ENCODE results near the gene SGF29. TPM values are rescaled to one million over a fixed set of nuclear protein-coding genes. Genes with fewer than 3 reads are reported as not detected.
A peak's percentile ranks its signal among the peaks of the same experiment; 100 is the strongest.
"Not testable (repeated sequence)": the region's sequence is repeated elsewhere in the genome, so short reads cannot be mapped to it uniquely, and the experiment has no call there.

Gene SGF29
- total and polyA plus RNA-seq, 4 experiments from 2014 or later: 53.8 to 86.9 (median 68.8) TPM

- Mint-ChIP-seq H3K4me3 (no peak overlapping the region), H3K27me3 (no peaks in the 10 kb centered on the region), H3K4me1 (peaks cover 16 to 44% (median 25%) of the 10 kb centered on the region in 4 donors), H3K9me3 (peaks cover 0 to 7% (median 2%) of the 10 kb centered on the region in 8 donors), H3K36me3 (peaks cover 40 to 47% of the 10 kb centered on the region in 2 donors), H3K27ac (no peak overlapping the region)
- no peaks in the 10 kb centered on the region for H3K27me3 ChIP-seq (ENCODE audit: insufficient read depth, low read length)
- intact Hi-C loops (cut with micrococcal nuclease): loop anchor here (5.0 kb wide), 1 partner anchor 40 kb away; no protein-coding TSS in a partner anchor
- no peak overlapping the region for H3K27ac ChIP-seq (ENCODE audit: low read depth, low read length)
- H3K4me1 ChIP-seq (ENCODE audit: insufficient read depth, low read length): no peaks in the 10 kb centered on the region
- POLR2A ChIA-PET (ENCODE audit: partially characterized antibody): no interaction called here
- CTCF ChIA-PET (ENCODE audit: partially characterized antibody): no interaction called here
- H3K9me3 ChIP-seq (ENCODE audit: control insufficient read depth in 1 of 2, low read length in 2 of 2): peaks cover 0 to under 1% of the 10 kb centered on the region in 2 donors
- no peak for DNase-seq
- H3K36me3 ChIP-seq (ENCODE audit: insufficient read depth, low read length): peaks cover 16% of the 10 kb centered on the region
- no peak overlapping the region for H3K4me3 ChIP-seq (ENCODE audit: low read length in 2 of 2)
These were observed 8.5 kb downstream of the SGF29 start for GRCh38 chr16:28562199-28562598.

GRCh38 chr16:28563218-28563617, 9.5 kb downstream of the SGF29 start:
- peaks cover 0 to 3% of the 10 kb centered on the region in 2 donors for H3K9me3 ChIP-seq (ENCODE audit: control insufficient read depth in 1 of 2, low read length in 2 of 2)
- DNase-seq: no peak
- Mint-ChIP-seq H3K4me1 (peaks cover 19 to 44% (median 26%) of the 10 kb centered on the region in 4 donors), H3K27me3 (no peaks in the 10 kb centered on the region), H3K9me3 (peaks cover 0 to 9% (median 4%) of the 10 kb centered on the region in 8 donors), H3K27ac (peak overlapping the region in 2 of 7 donors; percentile 68 to 85), H3K36me3 (peaks cover 39 to 48% of the 10 kb centered on the region in 2 donors), H3K4me3 (no peak overlapping the region)
- peaks cover 11% of the 10 kb centered on the region for H3K36me3 ChIP-seq (ENCODE audit: insufficient read depth, low read length)
- no peak overlapping the region for H3K27ac ChIP-seq (ENCODE audit: low read depth, low read length)
- no peak overlapping the region for H3K4me3 ChIP-seq (ENCODE audit: low read length in 2 of 2)
- intact Hi-C loops (cut with micrococcal nuclease): loop anchor here (5.0 kb wide), 1 partner anchor 41 kb away; no protein-coding TSS in a partner anchor
- ChIA-PET CTCF (ENCODE audit: partially characterized antibody) (no interaction called here), POLR2A (ENCODE audit: partially characterized antibody) (no interaction called here)
- H3K27me3 ChIP-seq (ENCODE audit: insufficient read depth, low read length): no peaks in the 10 kb centered on the region
- H3K4me1 ChIP-seq (ENCODE audit: insufficient read depth, low read length): no peaks in the 10 kb centered on the region

- H3K9me3 ChIP-seq (ENCODE audit: control insufficient read depth in 1 of 2, low read length in 2 of 2); H3K4me3 ChIP-seq (ENCODE audit: low read length in 2 of 2); CTCF ChIA-PET (ENCODE audit: partially characterized antibody); H3K27me3 Mint-ChIP-seq; DNase-seq; H3K27ac ChIP-seq (ENCODE audit: low read depth, low read length); H3K27me3 ChIP-seq (ENCODE audit: insufficient read depth, low read length); POLR2A ChIA-PET (ENCODE audit: partially characterized antibody); H3K9me3 Mint-ChIP-seq; H3K36me3 ChIP-seq (ENCODE audit: insufficient read depth, low read length); intact Hi-C loops (cut with micrococcal nuclease); H3K4me1 ChIP-seq (ENCODE audit: insufficient read depth, low read length): not testable (repeated sequence)
- H3K36me3 Mint-ChIP-seq: peaks cover 28 to 36% of the 10 kb centered on the region in 2 donors
- peak overlapping the region in 1 of 8 donors; percentile 56 for H3K4me3 Mint-ChIP-seq
- H3K27ac Mint-ChIP-seq: peak overlapping the region in 4 of 7 donors; percentile 19 to 77 (median 50)
- peaks cover 19 to 40% (median 27%) of the 10 kb centered on the region in 4 donors for H3K4me1 Mint-ChIP-seq
These were observed 12.7 kb downstream of the SGF29 start for GRCh38 chr16:28566233-28566925.

- peaks cover 17 to 39% (median 28%) of the 10 kb centered on the region in 4 donors for H3K4me1 Mint-ChIP-seq
- Histone ChIP-seq H3K9me3 (ENCODE audit: control insufficient read depth in 1 of 2, low read length in 2 of 2) (peaks cover 0 to 3% of the 10 kb centered on the region in 2 donors), H3K4me1 (ENCODE audit: insufficient read depth, low read length) (no peaks in the 10 kb centered on the region), H3K27me3 (ENCODE audit: insufficient read depth, low read length) (no peaks in the 10 kb centered on the region), H3K36me3 (ENCODE audit: insufficient read depth, low read length) (peaks cover 4% of the 10 kb centered on the region), H3K4me3 (ENCODE audit: low read length in 2 of 2) (no peak overlapping the region), H3K27ac (ENCODE audit: low read depth, low read length) (no peak overlapping the region)
- H3K9me3 Mint-ChIP-seq: peaks cover 0 to 9% (median 4%) of the 10 kb centered on the region in 8 donors
- no peaks in the 10 kb centered on the region for H3K27me3 Mint-ChIP-seq
- intact Hi-C loops (cut with micrococcal nuclease): no loop called here
- ChIA-PET POLR2A (ENCODE audit: partially characterized antibody) (no interaction called here), CTCF (ENCODE audit: partially characterized antibody) (no interaction called here)
- H3K27ac Mint-ChIP-seq: peak overlapping the region in 4 of 7 donors; percentile 7 to 84 (median 52)
- peaks cover 26 to 32% of the 10 kb centered on the region in 2 donors for H3K36me3 Mint-ChIP-seq
- no peak for DNase-seq
- H3K4me3 Mint-ChIP-seq: no peak overlapping the region
These were observed 13.6 kb downstream of the SGF29 start for GRCh38 chr16:28567292-28567691.

GRCh38 chr16:28569021-28569420, 15.3 kb downstream of the SGF29 start:
- no peak overlapping the region for H3K4me3 ChIP-seq (ENCODE audit: low read length in 2 of 2)
- ChIA-PET POLR2A (ENCODE audit: partially characterized antibody) (interaction anchor here (1.7 kb wide), 1 partner anchor 14 kb away, joined by 3 read pairs; no protein-coding TSS in a partner anchor), CTCF (ENCODE audit: partially characterized antibody) (interaction anchor here (0.6 kb wide), 1 partner anchor 79 kb away, joined by 4 read pairs; no protein-coding TSS in a partner anchor)
- H3K4me1 ChIP-seq (ENCODE audit: insufficient read depth, low read length): no peaks in the 10 kb centered on the region
- Mint-ChIP-seq H3K36me3 (peaks cover 25% of the 10 kb centered on the region in 2 donors), H3K27ac (peak overlapping the region in 2 of 7 donors; percentile 48), H3K9me3 (peaks cover 0 to 9% (median 4%) of the 10 kb centered on the region in 8 donors), H3K4me1 (peaks cover 22 to 44% (median 38%) of the 10 kb centered on the region in 4 donors), H3K4me3 (no peak overlapping the region), H3K27me3 (no peaks in the 10 kb centered on the region)
- no peak for DNase-seq
- H3K9me3 ChIP-seq (ENCODE audit: control insufficient read depth in 1 of 2, low read length in 2 of 2): peaks cover 0 to 3% of the 10 kb centered on the region in 2 donors
- peaks cover 4% of the 10 kb centered on the region for H3K36me3 ChIP-seq (ENCODE audit: insufficient read depth, low read length)
- H3K27me3 ChIP-seq (ENCODE audit: insufficient read depth, low read length): no peaks in the 10 kb centered on the region
- no peak overlapping the region for H3K27ac ChIP-seq (ENCODE audit: low read depth, low read length)
- intact Hi-C loops (cut with micrococcal nuclease): no loop called here

GRCh38 chr16:28569968-28570752, 16.4 kb downstream of the SGF29 start:
- H3K4me3 Mint-ChIP-seq: no peak overlapping the region
- no peaks in the 10 kb centered on the region for H3K27me3 Mint-ChIP-seq
- ChIA-PET CTCF (ENCODE audit: partially characterized antibody) (no interaction called here), POLR2A (ENCODE audit: partially characterized antibody) (interaction anchor here (1.7 kb wide), 1 partner anchor 16 kb away, joined by 3 read pairs; no protein-coding TSS in a partner anchor)
- H3K27ac Mint-ChIP-seq: peak overlapping the region in 4 of 7 donors; percentile 46 to 78 (median 64)
- H3K4me1 ChIP-seq (ENCODE audit: insufficient read depth, low read length): no peaks in the 10 kb centered on the region
- peaks cover 24 to 47% (median 41%) of the 10 kb centered on the region in 4 donors for H3K4me1 Mint-ChIP-seq
- peaks cover 0 to 3% of the 10 kb centered on the region in 2 donors for H3K9me3 ChIP-seq (ENCODE audit: control insufficient read depth in 1 of 2, low read length in 2 of 2)
- H3K4me3 ChIP-seq (ENCODE audit: low read length in 2 of 2): no peak overlapping the region
- no peak for DNase-seq
- H3K27me3 ChIP-seq (ENCODE audit: insufficient read depth, low read length): no peaks in the 10 kb centered on the region
- H3K27ac ChIP-seq (ENCODE audit: low read depth, low read length): no peak overlapping the region
- peaks cover 17 to 28% of the 10 kb centered on the region in 2 donors for H3K36me3 Mint-ChIP-seq
- H3K36me3 ChIP-seq (ENCODE audit: insufficient read depth, low read length): peaks cover 1% of the 10 kb centered on the region
- H3K9me3 Mint-ChIP-seq: peaks cover 0 to 9% (median 4%) of the 10 kb centered on the region in 8 donors
- intact Hi-C loops (cut with micrococcal nuclease): no loop called here
